HepG2 (cell line): ENCODE results near the gene TPBGL.

Source experiments
- ATF3 ChIP-seq: sonication (generic); formaldehyde crosslinking; IDR thresholded peaks from 2 replicates; pipeline ENCODE4 v1.4.0; 2020; ENCODE audit warnings: missing genetic modification reagents
- CTCF ChIP-seq: sonication (generic); formaldehyde crosslinking; IDR thresholded peaks from 2 replicates; pipeline ENCODE4 v1.5.0; 2020; ENCODE audit warnings: mild to moderate bottlenecking, missing genetic modification reagents, moderate library complexity
- NR3C1 ChIP-seq: sonication (generic); formaldehyde crosslinking; IDR thresholded peaks from 2 replicates; pipeline ENCODE4 v1.4.0; 2020; ENCODE audit warnings: missing genetic modification reagents
- ZNF280B ChIP-seq: sonication (generic); formaldehyde crosslinking; IDR thresholded peaks from 2 replicates; pipeline ENCODE4 v1.5.0; 2020; ENCODE audit warnings: missing genetic modification reagents, mild to moderate bottlenecking, borderline replicate concordance
- ZNF766 ChIP-seq: sonication (generic); formaldehyde crosslinking; IDR thresholded peaks from 2 replicates; pipeline ENCODE4 v1.5.0; 2020; ENCODE audit warnings: missing genetic modification reagents, borderline replicate concordance

GRCh38 chr11:75272391-75272790 is 31.8 kb downstream of the TPBGL start:
- no peak for TF ChIP-seq CTCF
- no peak for TF ChIP-seq NR3C1 (CRISPR knock-in tag)
- TF ChIP-seq ZNF280B (CRISPR knock-in tag): no peak
- no peak for TF ChIP-seq ZNF766
- no peak for TF ChIP-seq ATF3 (CRISPR knock-in tag)
